Spleen (tissue), 11 donors: ENCODE measurements around the gene MMP8. TPM values are rescaled to one million over a fixed set of nuclear protein-coding genes. Genes with fewer than 3 reads are reported as not detected.
"Not testable (repeated sequence)": the region's sequence is repeated elsewhere in the genome, so short reads cannot be mapped to it uniquely, and the experiment has no call there.

Experiments used
- DNase-seq: peaks from one replicate; pipeline ENCODE4 v3.0.0-alpha.2; 2020
- H3K27ac ChIP-seq, 8 donors: fragments of 200-600 bp; sonication (generic) in 7 of 8; 1 replicate in 4 of 8; 2 replicates in 4 of 8; pipeline versions ENCODE4 v1.5.0 to v1.8.0; 2016 to 2021; ENCODE audit warnings: inconsistent platforms in 4 of 8, mild to moderate bottlenecking in 4 of 8, moderate library complexity in 1 of 8
- H3K27me3 ChIP-seq, 7 donors: fragments of 200-600 bp; sonication (generic) in 6 of 7; replicated peaks in 1 of 7; 1 replicate in 4 of 7; 2 replicates in 3 of 7; pipeline versions ENCODE4 v1.5.0 to v1.8.0; 2016 to 2021; ENCODE audit warnings: inconsistent platforms in 3 of 7, mild to moderate bottlenecking in 1 of 7
- H3K36me3 ChIP-seq, 6 donors: fragments of 200-600 bp; sonication (generic) in 5 of 6; 1 replicate in 4 of 6; 2 replicates in 2 of 6; pipeline versions ENCODE4 v1.5.0 to v1.8.0; 2016 to 2021; ENCODE audit warnings: inconsistent platforms in 2 of 6
- H3K4me1 ChIP-seq, 6 donors: fragments of 200-600 bp; sonication (generic) in 5 of 6; 1 replicate in 3 of 6; 2 replicates in 3 of 6; pipeline versions ENCODE4 v1.5.0 to v1.8.0; 2016 to 2021; ENCODE audit warnings: inconsistent platforms in 3 of 6
- H3K4me3 ChIP-seq, 8 donors: fragments of 200-600 bp; sonication (generic) in 7 of 8; 1 replicate in 4 of 8; 2 replicates in 4 of 8; pipeline versions ENCODE4 v1.5.0 to v1.8.0; 2016 to 2021; ENCODE audit warnings: inconsistent platforms in 4 of 8, mild to moderate bottlenecking in 4 of 8, moderate library complexity in 2 of 8
- H3K9me3 ChIP-seq, 8 donors: fragments of 200-600 bp; sonication (generic) in 7 of 8; 1 replicate in 4 of 8; 2 replicates in 4 of 8; pipeline versions ENCODE4 v1.5.0 to v1.8.0; 2016 to 2021; ENCODE audit warnings: inconsistent platforms in 4 of 8
- POLR2A ChIP-seq, 3 donors: fragments of 450-650 bp; IDR thresholded peaks; one replicate each; pipeline ENCODE4 v1.5.1; 2017; ENCODE audit warnings: antibody characterized with exemption in 3 of 3, mild to moderate bottlenecking in 1 of 3
- POLR2AphosphoS5 ChIP-seq, 3 donors: sonication (generic); formaldehyde crosslinking; IDR thresholded peaks; one replicate each; pipeline ENCODE4 v1.5.1; 2017; ENCODE audit warnings: antibody characterized with exemption in 3 of 3
- whole genome bisulfite sequencing, 5 donors: extraction: QIAGEN DNeasy Blood & Tissue Kit in 3 of 5; methylation state at CpG; one replicate each; pipeline versions ENCODE4 v1.1.5 to v1.1.7; 2013 to 2018; 5-methylcytosine and 5-hydroxymethylcytosine counted together
- intact Hi-C: fragments of 100-400 bp; cut with DNase I; formaldehyde crosslinking; loops from one replicate; pipeline ENCODE4 v1.15.0; 2023; ENCODE audit warnings: low total_unique reads
- polyA plus RNA-seq, 3 donors: library from polyadenylated mRNA; stranded (reverse); fragments of 200-250 nt; gene quantifications; one replicate each; pipeline ENCODE4 v1.2.1, GENCODE V29; 2013
- total RNA-seq, 7 donors: library from RNA; depleted of rRNA in 3 of 7; stranded (reverse); fragments of >200 nt in 3 of 7; fragmentation: NEBNext Ultra II Directional in 4 of 7; extraction: Animal tissue kit (Norgen Biotek cat#: 25700) in 4 of 7; gene quantifications; one replicate each; pipeline versions ENCODE4 v1.1.0 to v1.2.1, GENCODE V29; 2016 to 2021
- TF ChIP-seq, protein P1 (sequence below), 11 experiments: fragments of 200-600 bp in 7 of 11; fragments of 450-650 bp in 4 of 11; sonication (generic) in 4 of 11; IDR thresholded peaks in 8 of 11; conservative IDR thresholded peaks in 3 of 11; 1 replicate in 7 of 11; 2 replicates in 4 of 11; pipeline versions ENCODE4 v1.4.0 to v1.8.0; 2016 to 2021; ENCODE audit warnings: antibody characterized with exemption in 11 of 11, inconsistent platforms in 4 of 11, mild to moderate bottlenecking in 1 of 11
- donor health status: healthy with polysubstance abuse.
- donor health status: DM: no; HTN: no; CAD: no; lungs with moderate emphysema.
- donor health status: DM: no; HTN: no; CAD: no.
- donor health status: Bipolar disorder and iron deficiency.
- donor health status: healthy.
- donor health status: DM: no; HTN: no; CAD: no.
- donor health status: DM: yes; HTN: yes; CAD: no.

MMP8 gene
- total and polyA plus RNA-seq, 10 donors, result 0.87 to 120 (median 16.6) TPM

DNA sequence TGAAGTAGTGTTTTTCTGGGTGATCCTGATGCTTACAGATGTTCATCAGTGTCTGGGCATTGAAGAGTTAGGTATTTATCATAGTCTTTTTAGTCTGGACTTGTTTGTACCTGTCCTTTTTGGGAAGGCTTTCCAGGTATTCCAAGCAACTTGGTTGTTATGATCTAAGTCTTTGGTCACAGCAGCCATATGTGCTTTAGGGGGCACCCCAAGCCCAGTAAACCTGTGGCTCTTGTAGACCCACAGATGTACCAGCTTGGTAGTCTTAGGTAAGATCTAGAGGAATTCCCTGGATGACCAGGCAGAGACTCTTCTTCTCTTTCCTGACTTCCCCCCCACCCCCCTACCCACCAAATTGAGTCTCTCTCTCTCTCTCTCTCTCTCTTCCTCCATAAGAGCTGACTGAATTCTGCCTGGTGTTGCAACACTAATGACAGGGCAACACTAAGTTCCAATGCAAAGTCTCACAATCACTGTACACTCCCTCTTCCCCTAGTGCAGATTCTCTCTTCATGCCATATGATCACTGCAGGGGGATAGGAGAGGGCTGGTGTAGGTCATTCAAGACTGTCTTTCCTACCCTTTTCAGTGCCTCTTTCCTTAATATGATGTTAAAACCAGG is 24.5 kb upstream of the MMP8 start:
- peaks cover 0 to 6% (median 0%) of the 10 kb centered on the region in 8 donors for H3K9me3 ChIP-seq
- H3K4me1 ChIP-seq, result no peaks in the 10 kb centered on the region
- H3K27me3 ChIP-seq, result peaks cover 0 to 25% (median 0%) of the 10 kb centered on the region in 7 donors
- TF ChIP-seq POLR2A (IDR thresholded peaks at IDR 0.05) (no peak), POLR2AphosphoS5 (IDR thresholded peaks at IDR 0.05) (no peak)
- TF ChIP-seq, protein P1, sequence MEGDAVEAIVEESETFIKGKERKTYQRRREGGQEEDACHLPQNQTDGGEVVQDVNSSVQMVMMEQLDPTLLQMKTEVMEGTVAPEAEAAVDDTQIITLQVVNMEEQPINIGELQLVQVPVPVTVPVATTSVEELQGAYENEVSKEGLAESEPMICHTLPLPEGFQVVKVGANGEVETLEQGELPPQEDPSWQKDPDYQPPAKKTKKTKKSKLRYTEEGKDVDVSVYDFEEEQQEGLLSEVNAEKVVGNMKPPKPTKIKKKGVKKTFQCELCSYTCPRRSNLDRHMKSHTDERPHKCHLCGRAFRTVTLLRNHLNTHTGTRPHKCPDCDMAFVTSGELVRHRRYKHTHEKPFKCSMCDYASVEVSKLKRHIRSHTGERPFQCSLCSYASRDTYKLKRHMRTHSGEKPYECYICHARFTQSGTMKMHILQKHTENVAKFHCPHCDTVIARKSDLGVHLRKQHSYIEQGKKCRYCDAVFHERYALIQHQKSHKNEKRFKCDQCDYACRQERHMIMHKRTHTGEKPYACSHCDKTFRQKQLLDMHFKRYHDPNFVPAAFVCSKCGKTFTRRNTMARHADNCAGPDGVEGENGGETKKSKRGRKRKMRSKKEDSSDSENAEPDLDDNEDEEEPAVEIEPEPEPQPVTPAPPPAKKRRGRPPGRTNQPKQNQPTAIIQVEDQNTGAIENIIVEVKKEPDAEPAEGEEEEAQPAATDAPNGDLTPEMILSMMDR (IDR thresholded peaks at IDR 0.05 in 8 of 11, conservative IDR thresholded peaks at IDR 0.05 in 3 of 11), result no peak
- no peak overlapping the region for H3K27ac ChIP-seq
- H3K36me3 ChIP-seq, result no peaks in the 10 kb centered on the region
- intact Hi-C loops, result no loop called here
- DNase-seq, result no peak
- no peak overlapping the region for H3K4me3 ChIP-seq

DNA sequence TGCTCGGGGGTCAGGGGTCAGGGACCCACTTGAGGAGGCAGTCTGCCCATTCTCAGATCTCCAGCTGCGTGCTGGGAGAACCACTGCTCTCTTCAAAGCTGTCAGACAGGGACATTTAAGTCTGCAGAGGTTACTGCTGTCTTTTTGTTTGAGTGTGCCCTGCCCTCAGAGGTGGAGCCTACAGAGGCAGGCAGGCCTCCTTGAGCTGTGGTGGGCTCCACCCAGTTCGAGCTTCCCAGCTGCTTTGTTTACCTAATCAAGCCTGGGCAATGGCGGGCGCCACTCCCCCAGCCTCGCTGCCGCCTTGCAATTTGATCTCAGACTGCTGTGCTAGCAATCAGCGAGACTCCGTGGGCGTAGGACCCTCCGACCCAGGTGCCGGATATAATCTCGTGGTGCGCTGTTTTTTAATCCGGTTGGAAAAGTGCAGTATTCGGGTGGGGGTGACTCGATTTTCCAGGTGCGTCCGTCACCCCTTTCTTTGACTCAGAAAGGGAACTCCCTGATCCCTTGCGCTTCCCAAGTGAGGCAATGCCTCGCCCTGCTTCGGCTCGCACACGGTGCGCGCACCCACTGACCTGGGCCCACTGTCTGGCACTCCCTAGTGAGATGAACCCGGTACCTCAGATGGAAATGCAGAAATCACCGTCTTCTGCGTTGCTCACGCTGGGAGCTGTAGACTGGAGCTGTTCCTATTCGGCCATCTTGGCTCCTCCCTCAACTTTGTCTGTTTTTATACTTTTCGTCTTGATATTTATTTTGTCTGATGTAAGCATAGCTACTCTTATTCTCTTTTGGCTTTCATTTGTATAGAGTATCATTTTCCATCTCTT is 22.2 kb upstream of the MMP8 start:
- WGBS, 5 donors, result 86 to 94% (median 88%) methylated on average over 28 to 32 of the region's 32 CpGs
- H3K9me3 ChIP-seq, DNase-seq, intact Hi-C loops, H3K4me1 ChIP-seq, H3K36me3 ChIP-seq, H3K4me3 ChIP-seq, H3K27ac ChIP-seq: not testable (repeated sequence)
- H3K27me3 ChIP-seq, result peaks cover 0 to 11% (median 0%) of the 10 kb centered on the region in 7 donors

DNA sequence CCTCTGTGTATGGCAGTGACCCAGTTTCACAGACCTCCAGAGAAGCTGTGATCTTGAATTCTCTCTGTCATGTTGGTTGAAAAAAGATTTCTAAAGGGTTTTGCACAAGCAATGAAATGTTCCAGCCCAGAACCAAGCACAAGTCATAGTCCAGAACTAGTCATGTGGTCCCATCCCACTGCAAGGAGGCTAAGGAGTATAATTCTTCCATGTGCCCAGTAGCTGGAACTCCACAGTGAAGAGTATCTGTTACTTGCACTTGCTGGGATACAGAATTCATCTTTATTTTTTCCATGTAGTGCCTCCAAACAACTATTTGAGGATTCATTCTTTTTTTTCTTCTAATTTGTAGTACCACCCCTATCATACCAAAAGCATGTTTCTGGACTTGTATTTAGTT is 9.9 kb upstream of the MMP8 start:
- Histone ChIP-seq H3K4me1 (no peaks in the 10 kb centered on the region), H3K9me3 (no peaks in the 10 kb centered on the region), H3K36me3 (no peaks in the 10 kb centered on the region), H3K27ac (no peak overlapping the region), H3K4me3 (no peak overlapping the region), H3K27me3 (peaks cover 0 to 9% (median 0%) of the 10 kb centered on the region in 7 donors)
- no peak for TF ChIP-seq POLR2A (IDR thresholded peaks at IDR 0.05)
- TF ChIP-seq, protein P1 (IDR thresholded peaks at IDR 0.05 in 8 of 11, conservative IDR thresholded peaks at IDR 0.05 in 3 of 11), result no peak
- TF ChIP-seq POLR2AphosphoS5 (IDR thresholded peaks at IDR 0.05), result no peak
- intact Hi-C loops, result no loop called here
- DNase-seq, result no peak

DNA sequence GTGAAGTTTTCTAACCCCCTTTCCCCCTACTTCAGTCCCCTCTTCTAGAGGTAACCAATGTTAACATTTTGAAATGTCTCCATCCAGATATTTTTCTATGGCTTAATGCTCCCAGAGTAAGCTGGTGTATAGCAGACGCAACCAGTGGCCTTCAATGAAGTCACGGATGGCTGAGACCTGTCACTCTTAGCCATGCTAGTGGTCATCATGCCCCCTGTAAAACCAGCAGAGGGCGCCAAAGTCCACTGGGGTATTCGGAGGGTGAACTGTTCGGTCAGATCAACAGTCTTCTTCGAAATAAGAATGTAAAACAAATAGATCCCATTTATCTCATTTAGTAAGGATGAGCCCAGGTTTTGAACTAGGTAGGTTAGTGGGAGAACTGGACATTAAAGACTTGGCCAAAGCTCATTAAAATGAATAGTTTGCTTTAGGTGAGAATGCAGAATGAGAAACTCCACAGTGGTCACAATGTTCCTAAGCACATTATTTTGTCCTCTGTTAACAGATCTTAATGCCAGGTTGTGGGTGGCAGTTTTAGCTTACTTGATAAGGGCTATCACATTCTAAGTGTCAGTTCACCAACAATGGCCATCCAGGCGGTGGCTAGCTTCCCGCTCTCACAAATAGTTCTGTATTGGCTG is 8.6 kb upstream of the MMP8 start:
- Histone ChIP-seq H3K9me3 (no peaks in the 10 kb centered on the region), H3K4me1 (no peaks in the 10 kb centered on the region), H3K27me3 (peaks cover 0 to 9% (median 0%) of the 10 kb centered on the region in 7 donors), H3K27ac (no peak overlapping the region), H3K4me3 (no peak overlapping the region), H3K36me3 (no peaks in the 10 kb centered on the region)
- DNase-seq, result peak; percentile 84
- TF ChIP-seq, protein P1 (IDR thresholded peaks at IDR 0.05 in 8 of 11, conservative IDR thresholded peaks at IDR 0.05 in 3 of 11), result peak in 10 of 11 experiments; percentile 13 to 73 (median 51)
- no peak for TF ChIP-seq POLR2AphosphoS5 (IDR thresholded peaks at IDR 0.05)
- intact Hi-C loops, result no loop called here
- WGBS, 5 donors, result 52 to 60% (median 54%) methylated on average over 8 of the region's 8 CpGs

DNA sequence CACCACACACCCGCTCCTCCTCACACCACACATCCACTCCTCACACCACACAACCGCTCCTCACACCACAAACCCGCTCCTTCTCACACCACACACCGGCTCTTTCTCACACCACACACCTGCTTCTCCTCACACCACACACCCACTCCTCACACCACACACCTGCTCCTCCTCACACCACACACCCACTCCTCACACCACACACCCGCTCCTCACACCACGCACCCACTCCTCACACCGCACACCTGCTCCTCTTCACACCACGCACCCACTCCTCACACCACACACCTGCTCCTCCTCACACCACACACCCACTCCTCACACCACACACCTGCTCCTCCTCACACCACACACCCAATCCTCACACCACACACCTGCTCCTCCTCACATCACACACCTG is 6.2 kb upstream of the MMP8 start:
- DNase-seq, H3K9me3 ChIP-seq, H3K4me3 ChIP-seq, intact Hi-C loops, H3K27me3 ChIP-seq, H3K36me3 ChIP-seq, H3K27ac ChIP-seq: not testable (repeated sequence)
- peaks cover 0 to 11% (median 0%) of the 10 kb centered on the region in 6 donors for H3K4me1 ChIP-seq
- 48 to 57% (median 54%) methylated on average over 8 of the region's 8 CpGs for WGBS, 5 donors
